Keratinocyte (primary cell): ENCODE measurements around the gene MEAK7. TPM values are rescaled to one million over a fixed set of nuclear protein-coding genes. Genes with fewer than 3 reads are reported as not detected.

Experiments used
- DNase-seq: peaks from one replicate; pipeline ENCODE4 v3.0.0-alpha.2; 2011; ENCODE audit warnings: low read depth, missing footprints, low spot score
- FAIRE-seq: peaks from 2 replicates; lab custom pipeline; 2011; peaks lifted over from hg19 to GRCh38; lab: Jason Lieb, UNC
- H2AFZ ChIP-seq: 2 replicates; pipeline ENCODE4 v1.6.0; 2012; ENCODE audit warnings: low read length, control low read depth, inconsistent platforms; ENCODE audit not compliant: control insufficient read depth
- H3K27ac ChIP-seq: 2 replicates; pipeline ENCODE4 v1.5.1; 2011; ENCODE audit warnings: low read length; ENCODE audit not compliant: control insufficient read depth, insufficient read depth
- H3K27me3 ChIP-seq: 3 replicates; pipeline ENCODE4 v1.6.0; 2011; ENCODE audit warnings: low read length; ENCODE audit not compliant: control insufficient read depth, insufficient read depth; ENCODE audit errors: extremely low read depth
- H3K36me3 ChIP-seq, 2 experiments: 2 replicates in 1 of 2; 3 replicates in 1 of 2; pipeline ENCODE4 v1.5.1; 2011; ENCODE audit warnings: low read length in 2 of 2, mild to moderate bottlenecking in 1 of 2; ENCODE audit not compliant: control insufficient read depth in 2 of 2, insufficient read depth in 2 of 2; ENCODE audit errors: extremely low read depth in 1 of 2
- H3K4me1 ChIP-seq: 3 replicates; pipeline ENCODE4 v1.5.1; 2011; ENCODE audit warnings: low read length; ENCODE audit not compliant: control insufficient read depth, insufficient read depth; ENCODE audit errors: extremely low read depth
- H3K4me2 ChIP-seq: 3 replicates; pipeline ENCODE4 v1.6.0; 2011; ENCODE audit warnings: low read depth, low read length; ENCODE audit not compliant: control insufficient read depth, insufficient read depth; ENCODE audit errors: extremely low read depth
- H3K4me3 ChIP-seq, 3 experiments: fragments of 200-600 bp in 1 of 3; sonication (generic) in 1 of 3; 2 replicates in 2 of 3; 3 replicates in 1 of 3; pipeline ENCODE4 v1.5.1; 2011 to 2016; ENCODE audit warnings: low read length in 3 of 3, mild to moderate bottlenecking in 3 of 3, control low read depth in 2 of 3, inconsistent platforms in 1 of 3, low read depth in 1 of 3, mixed read lengths in 1 of 3, mixed run types in 1 of 3, moderate library complexity in 1 of 3; ENCODE audit not compliant: control insufficient read depth in 2 of 3, insufficient read depth in 2 of 3; ENCODE audit errors: extremely low read depth in 1 of 3
- H3K79me2 ChIP-seq: 2 replicates; pipeline ENCODE4 v1.6.0; 2012; ENCODE audit warnings: low read length; ENCODE audit not compliant: control insufficient read depth, insufficient read depth
- H3K9ac ChIP-seq: 3 replicates; pipeline ENCODE4 v1.6.0; 2011; ENCODE audit warnings: low read length; ENCODE audit not compliant: control insufficient read depth, insufficient read depth; ENCODE audit errors: extremely low read depth
- H3K9me1 ChIP-seq: 3 replicates; pipeline ENCODE4 v1.6.0; 2011; ENCODE audit warnings: low read length; ENCODE audit not compliant: control insufficient read depth, insufficient read depth; ENCODE audit errors: extremely low read depth
- H3K9me3 ChIP-seq: 2 replicates; pipeline ENCODE4 v1.5.1; 2012; ENCODE audit warnings: low read depth, low read length; ENCODE audit not compliant: control insufficient read depth
- H4K20me1 ChIP-seq: 3 replicates; pipeline ENCODE4 v1.6.0; 2011; ENCODE audit warnings: low read length; ENCODE audit not compliant: control insufficient read depth, insufficient read depth; ENCODE audit errors: extremely low read depth
- CTCF ChIP-seq, 3 experiments: IDR thresholded peaks in 1 of 3; conservative IDR thresholded peaks in 1 of 3; optimal IDR thresholded peaks in 1 of 3; 2 replicates in 2 of 3; 3 replicates in 1 of 3; pipeline versions ENCODE3 to v1.5.1; 2011; ENCODE audit warnings: low read length in 3 of 3, mild to moderate bottlenecking in 3 of 3, moderate library complexity in 2 of 3, control low read depth in 1 of 3, inconsistent platforms in 1 of 3; ENCODE audit not compliant: insufficient read depth in 2 of 3; ENCODE audit errors: extremely low read depth in 1 of 3
- EZH2 ChIP-seq: IDR thresholded peaks from one replicate; pipeline ENCODE4 v1.6.1; 2012; ENCODE audit warnings: inconsistent platforms, mild to moderate bottlenecking, low read length, moderate library complexity
- dilution Hi-C: fragments of 300-500 bp; cut with MboI; formaldehyde crosslinking; loops from one replicate; pipeline ENCODE4 v1.7.0; 2020; ENCODE audit warnings: low sequenced_read_pairs; ENCODE audit not compliant: extremely low pct_ligation_motif_present
- polyA plus RNA-seq, 5 experiments: library from polyadenylated mRNA; depleted of rRNA in 3 of 5; stranded (reverse) in 3 of 5; stranded (forward) in 1 of 5; unstranded in 1 of 5; fragments of >200 nt; gene quantifications; 1 replicate in 1 of 5; 2 replicates in 3 of 5; 3 replicates in 1 of 5; pipeline versions ENCODE4 v1.2.1 to v1.2.3, GENCODE V29; 2011 to 2012; ENCODE audit warnings: missing spikeins in 2 of 5, low read depth in 1 of 5, low replicate concordance in 1 of 5

The MEAK7 gene
- polyA plus RNA-seq, 1 donor (not counting 4 experiments of a cell fraction or from before 2014, with no cell fraction given) = 81.0 TPM

GRCh38 chr16:84485255-84486010, 19.0 kb downstream of the MEAK7 start:
- no peak for TF ChIP-seq CTCF (optimal IDR thresholded peaks at IDR 0.05 in 1 of 3, IDR thresholded peaks at IDR 0.05 in 1 of 3, conservative IDR thresholded peaks at IDR 0.05 in 1 of 3; ENCODE audit: extremely low read depth in 1 of 3, insufficient read depth in 2 of 3, low read length in 3 of 3)
- no peak for TF ChIP-seq EZH2
- no peaks in the 10 kb centered on the region for H3K9me3 ChIP-seq
- no peak overlapping the region for H3K4me2 ChIP-seq
- H3K27ac ChIP-seq = no peak overlapping the region
- peaks cover 8% of the 10 kb centered on the region for H4K20me1 ChIP-seq
- H3K27me3 ChIP-seq = no peaks in the 10 kb centered on the region
- no peak overlapping the region for H2AFZ ChIP-seq
- no peaks in the 10 kb centered on the region for H3K9me1 ChIP-seq
- FAIRE-seq (no peak), DNase-seq (no peak)
- H3K4me3 ChIP-seq = no peak overlapping the region
- no peaks in the 10 kb centered on the region for H3K4me1 ChIP-seq
- H3K36me3 ChIP-seq = peaks cover 42 to 65% of the 10 kb centered on the region in 2 experiments
- H3K79me2 ChIP-seq = peaks cover 21% of the 10 kb centered on the region
- no peak overlapping the region for H3K9ac ChIP-seq
- dilution Hi-C loops = no loop called here

- Histone ChIP-seq H3K27ac (no peak overlapping the region), H3K4me2 (no peak overlapping the region), H3K79me2 (peaks cover 21% of the 10 kb centered on the region), H3K9me1 (no peaks in the 10 kb centered on the region), H3K27me3 (no peaks in the 10 kb centered on the region), H2AFZ (no peak overlapping the region), H3K4me3 (no peak overlapping the region), H3K36me3 (peaks cover 46 to 68% of the 10 kb centered on the region in 2 experiments), H3K9ac (no peak overlapping the region), H4K20me1 (peaks cover 8% of the 10 kb centered on the region), H3K9me3 (no peaks in the 10 kb centered on the region), H3K4me1 (no peaks in the 10 kb centered on the region)
- TF ChIP-seq CTCF (optimal IDR thresholded peaks at IDR 0.05 in 1 of 3, IDR thresholded peaks at IDR 0.05 in 1 of 3, conservative IDR thresholded peaks at IDR 0.05 in 1 of 3; ENCODE audit: extremely low read depth in 1 of 3, insufficient read depth in 2 of 3, low read length in 3 of 3) (peak; percentile 48 to 71 (median 54)), EZH2 (no peak)
- DNase-seq = no peak
- dilution Hi-C loops = no loop called here
- FAIRE-seq = no peak
These were observed 19.7 kb downstream of the MEAK7 start for GRCh38 chr16:84484579-84485254.
